Kidney epithelial cell (primary cell): ENCODE measurements around the gene CS. TPM values are rescaled to one million over a fixed set of nuclear protein-coding genes. Genes with fewer than 3 reads are reported as not detected.

Experiments
- DNase-seq: peaks from one replicate; pipeline ENCODE4 v3.0.0-alpha.2; 2010; ENCODE audit warnings: low read depth
- H3K27me3 ChIP-seq: 2 replicates; pipeline ENCODE4 v1.6.0; 2011; ENCODE audit warnings: low read length; ENCODE audit not compliant: control insufficient read depth, insufficient read depth
- H3K36me3 ChIP-seq: 2 replicates; pipeline ENCODE4 v1.5.1; 2011; ENCODE audit warnings: low read length; ENCODE audit not compliant: control insufficient read depth, insufficient read depth
- H3K4me3 ChIP-seq: 2 replicates; pipeline ENCODE4 v1.5.1; 2011; ENCODE audit warnings: low read depth, mild to moderate bottlenecking, control low read depth, low read length
- total RNA-seq: library from RNA; depleted of rRNA; stranded (reverse); fragments of >200 nt; gene quantifications from 2 replicates; pipeline ENCODE4 v1.2.3, GENCODE V29; 2015
- TF ChIP-seq, protein P1 (sequence below): IDR thresholded peaks from 2 replicates; pipeline ENCODE4 v1.5.1; 2011; ENCODE audit warnings: mild to moderate bottlenecking, moderate library complexity, low read length, control low read depth, inconsistent platforms; ENCODE audit not compliant: insufficient read depth, poor library complexity, severe bottlenecking

The CS gene
- total RNA-seq, 1 donor from 2014 or later, result 143 TPM

DNA sequence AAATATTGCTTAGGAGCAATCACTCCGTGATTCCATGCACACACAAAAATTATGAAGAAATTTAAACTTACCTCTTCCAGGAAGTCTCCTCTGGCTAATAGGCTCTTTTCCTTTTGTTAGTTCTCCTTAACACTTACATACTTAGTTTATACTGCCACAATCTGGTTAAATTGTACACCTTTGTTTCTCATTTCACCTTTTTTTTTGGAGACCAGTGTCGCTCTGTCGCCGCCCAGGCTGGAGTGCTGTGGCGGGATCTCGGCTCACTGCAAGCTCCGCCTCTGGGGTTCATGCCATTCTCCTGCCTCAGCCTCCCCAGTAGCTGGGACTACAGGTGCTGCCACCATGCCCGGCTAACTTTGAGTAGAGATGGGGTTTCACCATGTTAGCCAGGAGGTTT is 39.8 kb downstream of the CS start:
- Histone ChIP-seq H3K4me3 (no peak overlapping the region), H3K27me3 (no peaks in the 10 kb centered on the region), H3K36me3 (no peaks in the 10 kb centered on the region)
- TF ChIP-seq, protein P1, sequence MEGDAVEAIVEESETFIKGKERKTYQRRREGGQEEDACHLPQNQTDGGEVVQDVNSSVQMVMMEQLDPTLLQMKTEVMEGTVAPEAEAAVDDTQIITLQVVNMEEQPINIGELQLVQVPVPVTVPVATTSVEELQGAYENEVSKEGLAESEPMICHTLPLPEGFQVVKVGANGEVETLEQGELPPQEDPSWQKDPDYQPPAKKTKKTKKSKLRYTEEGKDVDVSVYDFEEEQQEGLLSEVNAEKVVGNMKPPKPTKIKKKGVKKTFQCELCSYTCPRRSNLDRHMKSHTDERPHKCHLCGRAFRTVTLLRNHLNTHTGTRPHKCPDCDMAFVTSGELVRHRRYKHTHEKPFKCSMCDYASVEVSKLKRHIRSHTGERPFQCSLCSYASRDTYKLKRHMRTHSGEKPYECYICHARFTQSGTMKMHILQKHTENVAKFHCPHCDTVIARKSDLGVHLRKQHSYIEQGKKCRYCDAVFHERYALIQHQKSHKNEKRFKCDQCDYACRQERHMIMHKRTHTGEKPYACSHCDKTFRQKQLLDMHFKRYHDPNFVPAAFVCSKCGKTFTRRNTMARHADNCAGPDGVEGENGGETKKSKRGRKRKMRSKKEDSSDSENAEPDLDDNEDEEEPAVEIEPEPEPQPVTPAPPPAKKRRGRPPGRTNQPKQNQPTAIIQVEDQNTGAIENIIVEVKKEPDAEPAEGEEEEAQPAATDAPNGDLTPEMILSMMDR, result no peak
- DNase-seq, result no peak

DNA sequence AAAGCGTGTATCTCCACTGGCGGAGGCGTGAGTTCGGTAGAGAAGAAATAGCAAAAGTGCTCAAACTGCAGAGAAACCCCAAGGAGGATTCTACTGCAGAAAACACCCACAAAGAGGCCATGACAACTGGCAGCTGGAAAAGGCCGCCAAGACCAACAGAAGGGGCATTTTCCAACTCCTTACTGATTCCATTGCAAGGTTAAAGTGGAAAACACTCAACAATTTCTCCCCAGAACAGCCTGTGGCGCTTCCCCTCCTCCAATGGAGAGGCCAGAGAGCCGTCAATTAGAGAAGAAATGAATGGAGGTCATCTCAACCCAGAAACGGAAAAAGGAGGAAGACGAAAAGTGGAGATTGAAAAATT is 41.3 kb downstream of the CS start:
- H3K27me3 ChIP-seq, result no peaks in the 10 kb centered on the region
- peak overlapping the region; percentile 67 for H3K4me3 ChIP-seq
- no peak for DNase-seq
- H3K36me3 ChIP-seq, result peaks cover 1% of the 10 kb centered on the region
- TF ChIP-seq, protein P1, result no peak

DNA sequence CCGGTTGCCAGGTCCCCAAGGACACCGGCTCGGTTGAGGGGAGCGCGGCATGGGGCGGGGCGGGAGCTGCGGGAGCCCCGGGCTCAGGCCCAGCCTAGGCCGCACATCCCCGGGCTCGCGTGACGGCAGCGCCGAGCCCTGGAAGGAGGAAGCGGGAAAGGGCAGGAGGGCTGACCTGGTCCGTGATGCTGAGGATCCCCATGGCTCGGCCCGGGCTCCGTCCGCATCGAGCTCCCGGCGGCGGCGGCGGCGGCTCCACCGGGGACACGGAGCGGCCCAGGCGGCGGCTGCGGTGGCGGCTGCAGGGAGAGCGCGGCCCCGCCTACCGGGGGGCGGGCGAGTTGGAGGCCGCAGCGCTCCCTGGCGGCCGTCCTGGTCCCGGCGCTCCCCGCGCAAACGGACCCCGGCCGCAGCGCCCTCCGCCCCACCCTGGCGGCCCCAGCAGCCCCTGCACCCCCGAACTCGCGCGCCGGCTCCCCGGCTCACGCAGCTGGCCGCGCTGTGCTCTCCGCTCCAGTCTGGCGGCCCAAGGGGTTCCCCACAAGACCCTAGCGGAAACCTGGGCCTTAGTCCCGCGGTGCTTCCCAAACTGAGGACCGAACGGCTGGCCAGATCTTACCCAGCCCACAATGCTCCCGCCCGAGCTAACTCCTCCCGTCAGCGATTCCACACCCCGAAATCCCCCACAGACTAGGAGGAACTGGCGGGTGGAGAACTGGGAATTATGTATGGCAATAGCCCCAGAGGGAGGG is 41.9 kb downstream of the CS start, which contains the start of gene ANKRD52:
Gene ANKRD52 (minus strand): TSS at position 317 of the 752 bp plus-strand sequence. CDS start 115 bp downstream, at position 202.
- DNase-seq, result no peak
- Histone ChIP-seq H3K4me3 (peak within 1 kb of the TSS; percentile 91), H3K36me3 (peaks cover 3% of the 10 kb centered on the region), H3K27me3 (no peaks in the 10 kb centered on the region)
- TF ChIP-seq, protein P1, result peak; percentile 7

DNA sequence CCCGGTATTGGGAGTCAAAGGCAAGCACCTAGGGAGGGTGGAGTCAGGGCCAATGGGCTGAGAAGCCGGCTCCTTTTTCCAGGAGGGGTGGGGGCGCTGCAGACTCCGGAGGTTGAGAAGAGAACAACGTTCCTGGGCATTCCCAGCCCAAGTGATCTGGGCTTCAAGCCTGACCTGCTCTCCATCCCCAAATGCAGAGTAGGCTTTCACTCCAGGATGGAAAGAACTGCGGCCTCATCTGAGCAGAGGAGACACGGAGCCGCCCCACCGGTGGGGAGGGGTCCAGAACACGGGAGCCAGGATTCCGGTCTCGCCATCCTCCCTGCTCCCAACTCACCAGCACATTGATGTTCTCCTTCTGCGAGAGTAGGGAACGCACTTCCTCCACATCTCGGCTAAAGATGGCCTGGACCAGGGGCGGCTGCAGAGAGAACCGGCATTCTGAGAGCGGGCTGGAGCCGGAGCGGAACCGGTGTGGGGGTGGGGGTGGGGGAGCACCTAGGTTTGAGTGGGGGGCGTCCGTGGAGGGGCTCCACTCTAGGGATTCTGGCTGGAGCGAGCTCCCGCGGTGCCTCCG is 42.6 kb downstream of the CS start:
- no peak for DNase-seq
- H3K36me3 ChIP-seq, result peaks cover 6% of the 10 kb centered on the region
- TF ChIP-seq, protein P1, result peak; percentile 13
- H3K27me3 ChIP-seq, result no peaks in the 10 kb centered on the region
- H3K4me3 ChIP-seq, result peak overlapping the region; percentile 91

DNA sequence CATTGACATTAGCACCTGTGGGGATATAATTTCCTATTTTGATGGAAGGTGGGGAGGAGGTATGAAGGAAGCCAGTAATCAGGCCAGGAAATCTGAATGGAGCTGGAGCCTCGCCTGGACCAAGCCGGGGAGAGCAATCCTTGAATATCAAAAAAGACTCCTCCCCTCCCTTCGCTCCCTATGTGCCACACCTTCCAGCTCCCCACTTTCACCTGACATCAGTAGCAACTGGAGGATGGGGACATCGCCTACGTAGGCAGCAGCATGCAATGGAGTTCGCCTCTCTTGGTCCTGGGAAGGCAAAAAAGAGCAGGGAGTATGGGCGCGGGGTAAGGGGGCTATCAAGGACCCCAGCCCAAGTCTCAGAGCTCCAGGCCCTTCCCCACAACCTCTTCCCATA is 43.1 kb downstream of the CS start:
- no peak for DNase-seq
- Histone ChIP-seq H3K4me3 (peak overlapping the region; percentile 91), H3K36me3 (peaks cover 7% of the 10 kb centered on the region), H3K27me3 (no peaks in the 10 kb centered on the region)
- TF ChIP-seq, protein P1, result no peak
